ENCODE measurements around the gene ST8SIA2.

GRCh38 chr15:92449476-92449875, 55.8 kb downstream of the ST8SIA2 start:
- no peak for TF ChIP-seq TAF1 (IDR thresholded peaks at IDR 0.05; ENCODE audit: borderline replicate concordance, insufficient read depth, low read length)
- no peak for TF ChIP-seq POLR2AphosphoS5 (IDR thresholded peaks at IDR 0.05; ENCODE audit: low read depth, low read length)
- no peak for TF ChIP-seq FOXP2 (optimal IDR thresholded peaks at IDR 0.05; ENCODE audit: borderline replicate concordance, extremely low read depth, extremely low read length, insufficient read depth)
- no peak for TF ChIP-seq REST (IDR thresholded peaks at IDR 0.05; ENCODE audit: insufficient read depth in 1 of 2, low read depth in 2 of 2, low read length in 2 of 2)
